ENCODE results near the gene NPAS3.

DNA sequence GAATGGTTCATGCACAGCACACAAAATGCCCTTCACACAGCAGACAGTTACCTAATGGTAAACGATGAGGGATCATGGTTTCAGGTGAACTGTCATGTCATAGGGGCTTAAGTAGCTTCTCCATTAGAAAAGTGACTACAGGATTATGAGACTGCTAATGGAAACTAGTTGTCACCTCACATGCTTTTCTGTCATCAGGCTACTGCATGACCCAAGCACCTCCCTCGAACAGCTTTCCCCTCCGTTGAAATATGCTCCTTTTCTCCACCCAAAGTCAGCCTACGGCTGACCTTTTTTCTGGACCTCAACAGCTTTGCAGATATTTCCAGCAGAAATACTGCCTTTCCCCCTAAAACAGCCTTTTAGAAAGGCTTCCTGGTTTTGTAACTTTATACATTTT is 544.9 kb downstream of the NPAS3 start:
- TF ChIP-seq, protein P1, sequence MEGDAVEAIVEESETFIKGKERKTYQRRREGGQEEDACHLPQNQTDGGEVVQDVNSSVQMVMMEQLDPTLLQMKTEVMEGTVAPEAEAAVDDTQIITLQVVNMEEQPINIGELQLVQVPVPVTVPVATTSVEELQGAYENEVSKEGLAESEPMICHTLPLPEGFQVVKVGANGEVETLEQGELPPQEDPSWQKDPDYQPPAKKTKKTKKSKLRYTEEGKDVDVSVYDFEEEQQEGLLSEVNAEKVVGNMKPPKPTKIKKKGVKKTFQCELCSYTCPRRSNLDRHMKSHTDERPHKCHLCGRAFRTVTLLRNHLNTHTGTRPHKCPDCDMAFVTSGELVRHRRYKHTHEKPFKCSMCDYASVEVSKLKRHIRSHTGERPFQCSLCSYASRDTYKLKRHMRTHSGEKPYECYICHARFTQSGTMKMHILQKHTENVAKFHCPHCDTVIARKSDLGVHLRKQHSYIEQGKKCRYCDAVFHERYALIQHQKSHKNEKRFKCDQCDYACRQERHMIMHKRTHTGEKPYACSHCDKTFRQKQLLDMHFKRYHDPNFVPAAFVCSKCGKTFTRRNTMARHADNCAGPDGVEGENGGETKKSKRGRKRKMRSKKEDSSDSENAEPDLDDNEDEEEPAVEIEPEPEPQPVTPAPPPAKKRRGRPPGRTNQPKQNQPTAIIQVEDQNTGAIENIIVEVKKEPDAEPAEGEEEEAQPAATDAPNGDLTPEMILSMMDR (conservative IDR thresholded peaks at IDR 0.05) = no peak
- no peak for TF ChIP-seq EZH2 (IDR thresholded peaks at IDR 0.05; ENCODE audit: low read depth)
